ENCODE measurements around the gene APOC3.

APOC3 gene

DNA sequence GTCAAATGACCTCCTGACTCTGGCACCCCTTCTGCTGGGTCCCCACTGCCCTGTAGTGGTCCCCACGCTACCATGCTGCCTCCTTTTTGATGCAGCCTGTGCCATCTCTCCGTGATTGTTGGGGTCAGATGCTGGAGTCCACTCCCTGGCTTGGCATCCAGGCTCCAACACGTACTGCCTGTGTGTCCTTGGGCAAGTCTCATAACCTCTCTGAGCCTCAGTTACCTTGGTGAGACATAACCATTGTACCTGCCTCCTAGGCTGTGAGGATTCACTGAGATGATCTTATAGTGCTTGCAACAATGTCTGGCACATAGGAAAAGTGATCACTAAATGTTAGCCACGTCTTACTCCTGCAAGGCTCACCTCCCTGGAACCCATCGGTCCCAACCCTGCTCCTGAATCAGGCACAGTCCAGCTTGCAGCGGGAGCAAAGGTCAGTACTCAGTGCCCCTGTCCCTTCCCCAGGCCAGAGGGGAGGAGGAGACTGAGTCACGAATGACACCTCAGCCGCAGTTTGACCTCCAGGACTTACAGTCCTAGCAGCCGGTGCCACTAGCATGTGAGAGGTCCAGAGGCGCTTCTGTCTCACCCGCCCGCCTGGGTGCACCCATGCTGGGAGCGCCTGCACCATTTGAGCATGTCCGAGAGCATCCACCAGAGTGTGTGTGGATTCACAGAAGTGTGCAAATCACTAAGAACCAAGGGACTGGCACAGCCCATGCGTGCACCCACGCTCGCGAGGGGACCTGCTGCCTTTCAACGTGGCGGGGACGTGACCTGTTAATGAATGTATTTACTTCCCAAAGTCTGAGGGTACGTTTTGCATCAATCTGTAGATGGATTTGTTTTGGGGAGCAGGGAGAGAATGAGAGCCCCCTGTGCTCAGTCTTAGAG, 3.6 kb upstream of the APOC3 start:
- TF ChIP-seq, protein P1, sequence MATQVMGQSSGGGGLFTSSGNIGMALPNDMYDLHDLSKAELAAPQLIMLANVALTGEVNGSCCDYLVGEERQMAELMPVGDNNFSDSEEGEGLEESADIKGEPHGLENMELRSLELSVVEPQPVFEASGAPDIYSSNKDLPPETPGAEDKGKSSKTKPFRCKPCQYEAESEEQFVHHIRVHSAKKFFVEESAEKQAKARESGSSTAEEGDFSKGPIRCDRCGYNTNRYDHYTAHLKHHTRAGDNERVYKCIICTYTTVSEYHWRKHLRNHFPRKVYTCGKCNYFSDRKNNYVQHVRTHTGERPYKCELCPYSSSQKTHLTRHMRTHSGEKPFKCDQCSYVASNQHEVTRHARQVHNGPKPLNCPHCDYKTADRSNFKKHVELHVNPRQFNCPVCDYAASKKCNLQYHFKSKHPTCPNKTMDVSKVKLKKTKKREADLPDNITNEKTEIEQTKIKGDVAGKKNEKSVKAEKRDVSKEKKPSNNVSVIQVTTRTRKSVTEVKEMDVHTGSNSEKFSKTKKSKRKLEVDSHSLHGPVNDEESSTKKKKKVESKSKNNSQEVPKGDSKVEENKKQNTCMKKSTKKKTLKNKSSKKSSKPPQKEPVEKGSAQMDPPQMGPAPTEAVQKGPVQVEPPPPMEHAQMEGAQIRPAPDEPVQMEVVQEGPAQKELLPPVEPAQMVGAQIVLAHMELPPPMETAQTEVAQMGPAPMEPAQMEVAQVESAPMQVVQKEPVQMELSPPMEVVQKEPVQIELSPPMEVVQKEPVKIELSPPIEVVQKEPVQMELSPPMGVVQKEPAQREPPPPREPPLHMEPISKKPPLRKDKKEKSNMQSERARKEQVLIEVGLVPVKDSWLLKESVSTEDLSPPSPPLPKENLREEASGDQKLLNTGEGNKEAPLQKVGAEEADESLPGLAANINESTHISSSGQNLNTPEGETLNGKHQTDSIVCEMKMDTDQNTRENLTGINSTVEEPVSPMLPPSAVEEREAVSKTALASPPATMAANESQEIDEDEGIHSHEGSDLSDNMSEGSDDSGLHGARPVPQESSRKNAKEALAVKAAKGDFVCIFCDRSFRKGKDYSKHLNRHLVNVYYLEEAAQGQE (IDR thresholded peaks at IDR 0.05; ENCODE audit: insufficient read depth in 1 of 2, low read depth in 2 of 2, low read length in 2 of 2): no peak
- TF ChIP-seq SIN3A (IDR thresholded peaks at IDR 0.05; ENCODE audit: borderline replicate concordance, insufficient read depth, low read length): no peak
- TF ChIP-seq FOXP2 (optimal IDR thresholded peaks at IDR 0.05; ENCODE audit: borderline replicate concordance, extremely low read depth, extremely low read length, insufficient read depth): no peak
- TF ChIP-seq TAF1 (IDR thresholded peaks at IDR 0.05; ENCODE audit: borderline replicate concordance, insufficient read depth, low read length): no peak
- no peak for TF ChIP-seq POLR2AphosphoS5 (IDR thresholded peaks at IDR 0.05; ENCODE audit: low read depth, low read length)

- TF ChIP-seq TAF1 (IDR thresholded peaks at IDR 0.05; ENCODE audit: borderline replicate concordance, insufficient read depth, low read length): no peak
- TF ChIP-seq, protein P1 (IDR thresholded peaks at IDR 0.05; ENCODE audit: insufficient read depth in 1 of 2, low read depth in 2 of 2, low read length in 2 of 2): no peak
- TF ChIP-seq FOXP2 (optimal IDR thresholded peaks at IDR 0.05; ENCODE audit: borderline replicate concordance, extremely low read depth, extremely low read length, insufficient read depth): no peak
- TF ChIP-seq SIN3A (IDR thresholded peaks at IDR 0.05; ENCODE audit: borderline replicate concordance, insufficient read depth, low read length): no peak
- TF ChIP-seq POLR2AphosphoS5 (IDR thresholded peaks at IDR 0.05; ENCODE audit: low read depth, low read length): no peak
These were observed 2.8 kb upstream of the APOC3 start for GRCh38 chr11:116826751-116827431.

GRCh38 chr11:116827461-116827860, 2.2 kb upstream of the APOC3 start:
- TF ChIP-seq POLR2AphosphoS5 (IDR thresholded peaks at IDR 0.05; ENCODE audit: low read depth, low read length) (no peak), TAF1 (IDR thresholded peaks at IDR 0.05; ENCODE audit: borderline replicate concordance, insufficient read depth, low read length) (no peak), FOXP2 (optimal IDR thresholded peaks at IDR 0.05; ENCODE audit: borderline replicate concordance, extremely low read depth, extremely low read length, insufficient read depth) (no peak), SIN3A (IDR thresholded peaks at IDR 0.05; ENCODE audit: borderline replicate concordance, insufficient read depth, low read length) (no peak)
- TF ChIP-seq, protein P1 (IDR thresholded peaks at IDR 0.05; ENCODE audit: insufficient read depth in 1 of 2, low read depth in 2 of 2, low read length in 2 of 2): no peak

GRCh38 chr11:116828632-116829524, 829 bp upstream of the APOC3 start:
- TF ChIP-seq, protein P1 (IDR thresholded peaks at IDR 0.05; ENCODE audit: insufficient read depth in 1 of 2, low read depth in 2 of 2, low read length in 2 of 2): no peak
- TF ChIP-seq FOXP2 (optimal IDR thresholded peaks at IDR 0.05; ENCODE audit: borderline replicate concordance, extremely low read depth, extremely low read length, insufficient read depth) (no peak), POLR2AphosphoS5 (IDR thresholded peaks at IDR 0.05; ENCODE audit: low read depth, low read length) (no peak), SIN3A (IDR thresholded peaks at IDR 0.05; ENCODE audit: borderline replicate concordance, insufficient read depth, low read length) (no peak), TAF1 (IDR thresholded peaks at IDR 0.05; ENCODE audit: borderline replicate concordance, insufficient read depth, low read length) (no peak)

All from PFSK-1 (cell line).